SK-N-SH treated with all-trans-retinoic acid at 6 μM for 48 hours (cell line): ENCODE data around the gene AKR1A1.

ENCODE experiments used
- ARNTL ChIP-seq: fragments of 450-650 bp; formaldehyde crosslinking; IDR thresholded peaks from 2 replicates; pipeline ENCODE4 v1.5.0; 2020; ENCODE audit warnings: low read depth, mild to moderate bottlenecking, moderate library complexity, borderline replicate concordance
- CREB5 ChIP-seq: fragments of 250-450 bp; sonication (Bioruptor Pico); IDR thresholded peaks from 2 replicates; pipeline ENCODE4 v1.5.1; 2020; ENCODE audit warnings: low read depth, mild to moderate bottlenecking, moderate library complexity
- ESRRG ChIP-seq: fragments of 250-450 bp; sonication (Bioruptor Pico); IDR thresholded peaks from 2 replicates; pipeline ENCODE4 v1.6.1; 2021; ENCODE audit warnings: mild to moderate bottlenecking
- OSR1 ChIP-seq: fragments of 250-450 bp; sonication (Bioruptor Pico); IDR thresholded peaks from 2 replicates; pipeline ENCODE4 v1.8.0; 2022; ENCODE audit warnings: moderate library complexity, mild to moderate bottlenecking, inconsistent platforms
- RARB ChIP-seq: fragments of 250-450 bp; sonication (Bioruptor Pico); IDR thresholded peaks from 2 replicates; pipeline ENCODE4 v1.8.0; 2021; ENCODE audit warnings: mild to moderate bottlenecking, moderate library complexity
- SNAI2 ChIP-seq: fragments of 250-450 bp; sonication (Bioruptor Pico); IDR thresholded peaks from 2 replicates; pipeline ENCODE4 v1.5.0; 2020; ENCODE audit warnings: mild to moderate bottlenecking, moderate library complexity
- TOX ChIP-seq: fragments of 250-450 bp; sonication (Bioruptor Pico); IDR thresholded peaks from 2 replicates; pipeline ENCODE4 v1.8.0; 2021; ENCODE audit warnings: mild to moderate bottlenecking, moderate library complexity, borderline replicate concordance
- ZFP30 ChIP-seq: fragments of 450-650 bp; formaldehyde crosslinking; IDR thresholded peaks from 2 replicates; pipeline ENCODE4 v1.5.0; 2022; ENCODE audit warnings: mild to moderate bottlenecking, moderate library complexity
- ZNF565 ChIP-seq: fragments of 450-650 bp; formaldehyde crosslinking; conservative IDR thresholded peaks from 2 replicates; pipeline ENCODE4 v1.5.0; 2020; ENCODE audit warnings: low read depth, mild to moderate bottlenecking, moderate library complexity
- ZNF70 ChIP-seq: fragments of 450-650 bp; formaldehyde crosslinking; IDR thresholded peaks from 2 replicates; pipeline ENCODE4 v1.5.0; 2020; ENCODE audit warnings: mild to moderate bottlenecking, moderate library complexity
- TF ChIP-seq, protein P1 (sequence below): fragments of 250-450 bp; sonication (Bioruptor Pico); IDR thresholded peaks from 2 replicates; pipeline ENCODE4 v1.8.0; 2020; ENCODE audit warnings: mild to moderate bottlenecking, moderate library complexity, borderline replicate concordance
- TF ChIP-seq, protein P2 (sequence below): fragments of 250-450 bp; sonication (Bioruptor Pico); IDR thresholded peaks from 2 replicates; pipeline ENCODE4 v1.5.1; 2021; ENCODE audit warnings: mild to moderate bottlenecking, moderate library complexity

- TF ChIP-seq, protein P1, sequence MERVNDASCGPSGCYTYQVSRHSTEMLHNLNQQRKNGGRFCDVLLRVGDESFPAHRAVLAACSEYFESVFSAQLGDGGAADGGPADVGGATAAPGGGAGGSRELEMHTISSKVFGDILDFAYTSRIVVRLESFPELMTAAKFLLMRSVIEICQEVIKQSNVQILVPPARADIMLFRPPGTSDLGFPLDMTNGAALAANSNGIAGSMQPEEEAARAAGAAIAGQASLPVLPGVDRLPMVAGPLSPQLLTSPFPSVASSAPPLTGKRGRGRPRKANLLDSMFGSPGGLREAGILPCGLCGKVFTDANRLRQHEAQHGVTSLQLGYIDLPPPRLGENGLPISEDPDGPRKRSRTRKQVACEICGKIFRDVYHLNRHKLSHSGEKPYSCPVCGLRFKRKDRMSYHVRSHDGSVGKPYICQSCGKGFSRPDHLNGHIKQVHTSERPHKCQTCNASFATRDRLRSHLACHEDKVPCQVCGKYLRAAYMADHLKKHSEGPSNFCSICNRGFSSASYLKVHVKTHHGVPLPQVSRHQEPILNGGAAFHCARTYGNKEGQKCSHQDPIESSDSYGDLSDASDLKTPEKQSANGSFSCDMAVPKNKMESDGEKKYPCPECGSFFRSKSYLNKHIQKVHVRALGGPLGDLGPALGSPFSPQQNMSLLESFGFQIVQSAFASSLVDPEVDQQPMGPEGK, result no peak
- no peak for TF ChIP-seq SNAI2 (CRISPR knock-in tag)
- TF ChIP-seq ARNTL (CRISPR knock-in tag), result no peak
- TF ChIP-seq CREB5 (CRISPR knock-in tag), result no peak
- no peak for TF ChIP-seq RARB
- TF ChIP-seq TOX (CRISPR knock-in tag), result no peak
- TF ChIP-seq, protein P2, sequence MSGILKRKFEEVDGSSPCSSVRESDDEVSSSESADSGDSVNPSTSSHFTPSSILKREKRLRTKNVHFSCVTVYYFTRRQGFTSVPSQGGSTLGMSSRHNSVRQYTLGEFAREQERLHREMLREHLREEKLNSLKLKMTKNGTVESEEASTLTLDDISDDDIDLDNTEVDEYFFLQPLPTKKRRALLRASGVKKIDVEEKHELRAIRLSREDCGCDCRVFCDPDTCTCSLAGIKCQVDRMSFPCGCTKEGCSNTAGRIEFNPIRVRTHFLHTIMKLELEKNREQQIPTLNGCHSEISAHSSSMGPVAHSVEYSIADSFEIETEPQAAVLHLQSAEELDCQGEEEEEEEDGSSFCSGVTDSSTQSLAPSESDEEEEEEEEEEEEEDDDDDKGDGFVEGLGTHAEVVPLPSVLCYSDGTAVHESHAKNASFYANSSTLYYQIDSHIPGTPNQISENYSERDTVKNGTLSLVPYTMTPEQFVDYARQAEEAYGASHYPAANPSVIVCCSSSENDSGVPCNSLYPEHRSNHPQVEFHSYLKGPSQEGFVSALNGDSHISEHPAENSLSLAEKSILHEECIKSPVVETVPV (CRISPR knock-in tag), result no peak
- TF ChIP-seq ZFP30 (CRISPR knock-in tag), result no peak
- no peak for TF ChIP-seq ZNF70
- no peak for TF ChIP-seq OSR1 (CRISPR knock-in tag)
- TF ChIP-seq ZNF565 (CRISPR knock-in tag), result no peak
- TF ChIP-seq ESRRG (CRISPR knock-in tag), result no peak
Measured at GRCh38 chr1:45526135-45526644, 24.4 kb upstream of the AKR1A1 start.
